AG04449 (cell line): ENCODE measurements around the gene MAPT.

Source experiments
- CTCF ChIA-PET: fragments of 350-600 bp; formaldehyde crosslinking; extraction: SDS; loops from one replicate; lab custom pipeline; 2021; ENCODE audit warnings: antibody characterized with exemption; lab: Yijun Ruan, JAX
- POLR2A ChIA-PET: fragments of 400-600, 350-600 bp; formaldehyde crosslinking; extraction: SDS; loops from one replicate; lab custom pipeline; 2020; ENCODE audit warnings: antibody characterized with exemption, inconsistent platforms; lab: Yijun Ruan, JAX
- DNase-seq: peaks from one replicate; pipeline ENCODE4 v3.0.0-alpha.2; 2010; ENCODE audit warnings: low read depth, low spot score
- H3K4me3 ChIP-seq: 2 replicates; pipeline ENCODE4 v1.5.1; 2011; ENCODE audit warnings: low read depth, mild to moderate bottlenecking, control low read depth, low read length
- CTCF ChIP-seq: IDR thresholded peaks from one replicate; pipeline ENCODE4 v1.5.1; 2011; ENCODE audit warnings: mild to moderate bottlenecking, moderate library complexity, low read length, control low read depth, inconsistent platforms; ENCODE audit not compliant: insufficient read depth; ENCODE audit errors: missing control alignments

The MAPT gene

DNA sequence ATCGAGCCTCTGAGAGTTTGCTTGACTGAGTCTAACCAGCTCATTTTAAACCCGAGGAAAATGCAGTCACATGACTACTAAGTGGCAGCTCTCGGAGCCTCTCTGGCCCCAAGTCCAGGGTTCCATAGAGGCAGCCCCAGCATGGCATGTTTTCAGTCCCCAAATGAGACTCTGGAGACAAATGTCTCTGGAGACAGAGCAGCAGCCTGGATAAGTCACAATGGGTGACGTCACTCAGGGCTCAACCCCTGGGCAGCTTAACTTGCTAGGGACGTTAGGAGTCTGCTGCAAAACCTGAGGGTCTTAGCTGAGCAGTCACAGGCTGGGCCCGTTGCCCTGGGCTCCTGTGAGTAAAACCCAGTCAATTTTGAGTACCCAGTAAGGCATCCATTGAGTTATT, 97.8 kb downstream of the MAPT start:
- no peak for DNase-seq
- CTCF ChIA-PET: interaction anchor here (1.6 kb wide), 1 partner anchor 11 kb away, joined by 8 read pairs; no protein-coding TSS in a partner anchor
- POLR2A ChIA-PET: no interaction called here
- TF ChIP-seq CTCF: no peak
- no peak overlapping the region for H3K4me3 ChIP-seq

DNA sequence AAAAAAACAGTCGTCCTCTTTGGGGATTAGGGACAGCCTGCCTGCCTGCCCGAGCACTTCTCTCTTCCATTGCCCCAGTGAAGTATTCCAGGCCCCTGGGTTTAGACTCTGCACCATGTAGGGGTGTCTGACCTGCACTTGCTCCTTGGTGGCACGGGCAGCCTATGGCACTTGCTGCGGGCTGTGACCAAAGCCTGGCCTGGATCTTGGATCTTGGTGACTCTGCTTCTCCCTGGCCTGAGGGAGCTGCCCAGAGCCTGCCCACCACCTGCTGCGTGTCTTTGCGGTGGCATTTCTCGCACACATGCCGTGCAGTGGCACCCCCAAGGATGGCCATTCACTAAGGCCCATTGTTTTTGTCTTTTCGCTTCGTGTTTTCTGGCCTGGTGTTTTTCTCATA, 98.5 kb downstream of the MAPT start:
- H3K4me3 ChIP-seq: no peak overlapping the region
- no peak for TF ChIP-seq CTCF
- ChIA-PET CTCF (interaction anchor here (1.6 kb wide), 1 partner anchor 10 kb away, joined by 8 read pairs; no protein-coding TSS in a partner anchor), POLR2A (no interaction called here)
- no peak for DNase-seq

DNA sequence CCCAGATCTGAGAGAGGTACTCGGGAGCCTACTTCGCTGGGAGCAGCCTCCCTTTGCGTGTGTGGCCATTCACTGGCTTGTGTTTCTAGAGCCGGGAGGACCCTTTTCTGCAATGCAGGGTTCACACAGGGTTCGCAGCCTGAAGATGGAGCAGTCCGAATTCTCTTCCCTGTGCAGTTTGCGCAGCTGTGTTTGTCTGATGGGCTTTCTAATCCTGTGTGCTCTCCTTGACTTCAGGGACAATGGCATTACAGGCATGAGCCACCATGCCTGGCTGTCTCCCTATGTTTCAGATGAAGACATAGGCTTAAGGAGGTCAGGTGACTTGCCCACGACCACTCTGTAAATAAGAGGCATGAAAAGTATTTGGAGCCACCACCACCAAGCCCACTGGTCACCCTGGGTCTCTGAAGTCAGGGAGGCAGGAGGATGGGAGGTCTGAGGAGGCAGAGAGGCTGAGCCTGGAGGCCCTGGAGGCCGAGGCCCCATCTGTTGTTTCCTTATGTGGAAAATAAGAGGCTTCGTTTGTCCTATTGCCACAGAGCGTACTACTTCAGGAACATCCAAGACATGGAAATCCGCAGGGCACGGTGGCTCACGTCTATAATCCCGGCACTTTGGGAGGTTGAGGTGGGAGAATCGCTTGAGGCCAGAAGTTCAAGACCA, 99.7 kb downstream of the MAPT start:
- no peak overlapping the region for H3K4me3 ChIP-seq
- ChIA-PET CTCF (no interaction called here), POLR2A (no interaction called here)
- no peak for DNase-seq
- TF ChIP-seq CTCF: no peak

- ChIA-PET POLR2A (no interaction called here), CTCF (interaction anchor here (1.0 to 1.5 kb wide), 2 partner anchors 10 to 46 kb away, joined by 3 to 4 read pairs; no protein-coding TSS in a partner anchor)
- no peak for TF ChIP-seq CTCF
- no peak for DNase-seq
- no peak overlapping the region for H3K4me3 ChIP-seq
Measured at GRCh38 chr17:45994987-45995386, 100.6 kb downstream of the MAPT start.

DNA sequence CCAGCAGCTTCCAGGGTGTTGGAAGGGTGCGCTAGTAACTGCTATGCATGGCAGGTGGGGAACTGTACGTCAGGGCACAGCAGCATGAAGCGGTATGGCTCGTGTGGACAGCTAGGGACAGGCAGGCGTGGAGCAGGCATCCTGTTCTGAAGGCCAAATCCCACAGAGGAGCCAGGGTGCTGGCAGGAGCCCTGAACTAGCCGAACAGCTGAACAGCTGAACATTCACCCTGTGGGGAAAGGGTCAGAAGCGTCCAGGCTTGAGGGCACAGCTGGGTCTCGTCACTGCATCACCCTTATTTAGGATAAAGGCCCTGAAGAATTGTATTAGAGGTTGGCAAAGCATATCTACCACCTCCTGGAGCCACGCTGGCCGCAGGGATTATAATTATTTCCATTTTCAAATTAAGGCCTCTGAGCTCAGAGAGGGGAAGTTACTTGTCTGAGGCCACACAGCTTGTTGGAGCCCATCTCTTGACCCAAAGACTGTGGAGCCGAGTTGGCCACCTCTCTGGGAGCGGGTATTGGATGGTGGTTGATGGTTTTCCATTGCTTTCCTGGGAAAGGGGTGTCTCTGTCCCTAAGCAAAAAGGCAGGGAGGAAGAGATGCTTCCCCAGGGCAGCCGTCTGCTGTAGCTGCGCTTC, 101.4 kb downstream of the MAPT start:
- DNase-seq: no peak
- no peak overlapping the region for H3K4me3 ChIP-seq
- ChIA-PET POLR2A (no interaction called here), CTCF (interaction anchor here (1.0 to 1.5 kb wide), 2 partner anchors 9 to 46 kb away, joined by 3 to 4 read pairs; no protein-coding TSS in a partner anchor)
- no peak for TF ChIP-seq CTCF

GRCh38 chr17:45996282-45996937, 102.1 kb downstream of the MAPT start:
- CTCF ChIA-PET: interaction anchor here (1.5 kb wide), 1 partner anchor 8 kb away, joined by 4 read pairs; no protein-coding TSS in a partner anchor

More at GRCh38 chr17:45996282-45996937, 102.1 kb downstream of the MAPT start:
- POLR2A ChIA-PET: no interaction called here
- no peak for DNase-seq
- TF ChIP-seq CTCF: no peak
- no peak overlapping the region for H3K4me3 ChIP-seq
